ENCODE results near the gene ADCY7. TPM values are rescaled to one million over a fixed set of nuclear protein-coding genes. Genes with fewer than 3 reads are reported as not detected.

The ADCY7 gene
- total RNA-seq, 1 donor from 2014 or later = 4.6 TPM

- no peak overlapping the region for H3K27ac Mint-ChIP-seq (ENCODE audit: unreplicated experiment)
- DNase-seq (ENCODE audit: extremely low spot score, unreplicated experiment) = peak; percentile 82
- H3K27me3 Mint-ChIP-seq (ENCODE audit: unreplicated experiment) = no peaks in the 10 kb centered on the region
These were observed 39.2 kb downstream of the ADCY7 start for GRCh38 chr16:50305441-50306061.

DNA sequence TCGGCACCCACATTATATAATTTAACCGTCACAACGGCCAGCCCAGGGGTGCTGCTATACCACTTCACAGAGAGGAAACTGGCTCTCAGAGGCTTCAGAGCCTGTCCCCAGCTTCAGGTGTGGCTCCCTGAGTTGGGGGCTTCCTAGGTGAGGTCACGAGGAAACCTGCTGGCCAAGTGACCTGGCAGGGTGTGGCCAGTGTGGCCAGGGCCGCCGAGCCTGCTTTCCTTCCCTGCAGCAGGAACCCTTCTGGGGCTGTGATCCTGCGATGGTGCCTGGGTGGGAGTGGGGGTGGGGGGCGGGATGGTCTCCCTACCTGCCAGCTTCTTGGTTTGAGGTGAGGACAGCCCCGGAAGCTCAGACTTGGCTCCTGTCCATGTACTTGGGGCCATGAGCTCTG lies 39.9 kb downstream of the ADCY7 start:
- peak; percentile 56 for DNase-seq (ENCODE audit: extremely low spot score, unreplicated experiment)
- Mint-ChIP-seq H3K36me3 (ENCODE audit: unreplicated experiment) (no peaks in the 10 kb centered on the region), H3K4me1 (ENCODE audit: unreplicated experiment) (peaks cover 7% of the 10 kb centered on the region), H3K27me3 (ENCODE audit: unreplicated experiment) (no peaks in the 10 kb centered on the region), H3K4me3 (ENCODE audit: unreplicated experiment) (no peak overlapping the region), H3K27ac (ENCODE audit: unreplicated experiment) (no peak overlapping the region), H3K9me3 (ENCODE audit: unreplicated experiment) (no peaks in the 10 kb centered on the region)
- no peak for TF ChIP-seq CTCF (IDR thresholded peaks at IDR 0.05)

More at GRCh38 chr16:50305441-50306061, 39.2 kb downstream of the ADCY7 start:
- H3K4me3 Mint-ChIP-seq (ENCODE audit: unreplicated experiment) = no peak overlapping the region
- H3K9me3 Mint-ChIP-seq (ENCODE audit: unreplicated experiment) = no peaks in the 10 kb centered on the region
- H3K4me1 Mint-ChIP-seq (ENCODE audit: unreplicated experiment) = peaks cover 7% of the 10 kb centered on the region
- TF ChIP-seq CTCF (IDR thresholded peaks at IDR 0.05) = no peak
- H3K36me3 Mint-ChIP-seq (ENCODE audit: unreplicated experiment) = no peaks in the 10 kb centered on the region

DNA sequence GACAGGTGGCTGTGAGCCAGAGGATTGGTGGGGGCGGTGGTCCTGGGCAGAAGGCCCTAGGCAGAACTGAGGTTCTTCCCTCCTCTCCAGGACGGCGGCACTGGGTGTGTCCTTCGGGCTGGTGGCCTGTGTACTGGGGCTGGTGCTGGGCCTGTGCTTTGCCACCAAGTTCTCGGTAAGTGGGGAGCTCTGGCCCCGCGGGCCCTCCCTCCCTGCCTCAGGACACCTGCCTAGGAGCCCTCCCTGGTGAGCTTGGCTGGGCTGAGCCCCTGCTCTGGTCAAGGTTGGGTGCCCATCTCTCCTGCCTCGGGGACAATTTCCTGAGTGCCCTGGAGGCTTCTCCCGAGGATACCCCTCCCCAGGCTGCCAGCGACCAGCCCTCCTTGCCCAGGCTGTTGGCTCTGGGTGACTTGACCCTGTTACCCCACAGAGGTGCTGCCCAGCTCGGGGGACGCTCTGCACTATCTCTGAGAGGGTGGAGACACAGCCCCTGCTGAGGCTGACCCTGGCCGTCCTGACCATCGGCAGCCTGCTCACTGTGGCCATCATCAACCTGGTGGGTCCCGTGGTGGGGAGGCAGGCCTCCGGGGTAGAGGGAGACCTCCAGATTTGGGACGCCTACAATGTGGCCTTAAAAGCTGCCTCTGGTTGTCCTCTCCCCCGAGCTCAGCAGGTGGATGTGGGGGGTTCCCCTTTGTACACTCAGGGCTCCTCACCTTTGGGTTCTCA lies 42.0 kb downstream of the ADCY7 start:
- DNase-seq (ENCODE audit: extremely low spot score, unreplicated experiment) = peak; percentile 74
- Mint-ChIP-seq H3K27ac (ENCODE audit: unreplicated experiment) (no peak overlapping the region), H3K4me1 (ENCODE audit: unreplicated experiment) (no peaks in the 10 kb centered on the region), H3K27me3 (ENCODE audit: unreplicated experiment) (no peaks in the 10 kb centered on the region), H3K9me3 (ENCODE audit: unreplicated experiment) (no peaks in the 10 kb centered on the region), H3K36me3 (ENCODE audit: unreplicated experiment) (peaks cover 6% of the 10 kb centered on the region), H3K4me3 (ENCODE audit: unreplicated experiment) (no peak overlapping the region)
- no peak for TF ChIP-seq CTCF (IDR thresholded peaks at IDR 0.05)

- no peak for DNase-seq (ENCODE audit: extremely low spot score, unreplicated experiment)
- Mint-ChIP-seq H3K4me3 (ENCODE audit: unreplicated experiment) (no peak overlapping the region), H3K4me1 (ENCODE audit: unreplicated experiment) (no peaks in the 10 kb centered on the region), H3K27me3 (ENCODE audit: unreplicated experiment) (no peaks in the 10 kb centered on the region), H3K9me3 (ENCODE audit: unreplicated experiment) (no peaks in the 10 kb centered on the region), H3K36me3 (ENCODE audit: unreplicated experiment) (peaks cover 10% of the 10 kb centered on the region), H3K27ac (ENCODE audit: unreplicated experiment) (no peak overlapping the region)
- TF ChIP-seq CTCF (IDR thresholded peaks at IDR 0.05) = no peak
These were observed 42.8 kb downstream of the ADCY7 start for GRCh38 chr16:50309156-50309526.

DNA sequence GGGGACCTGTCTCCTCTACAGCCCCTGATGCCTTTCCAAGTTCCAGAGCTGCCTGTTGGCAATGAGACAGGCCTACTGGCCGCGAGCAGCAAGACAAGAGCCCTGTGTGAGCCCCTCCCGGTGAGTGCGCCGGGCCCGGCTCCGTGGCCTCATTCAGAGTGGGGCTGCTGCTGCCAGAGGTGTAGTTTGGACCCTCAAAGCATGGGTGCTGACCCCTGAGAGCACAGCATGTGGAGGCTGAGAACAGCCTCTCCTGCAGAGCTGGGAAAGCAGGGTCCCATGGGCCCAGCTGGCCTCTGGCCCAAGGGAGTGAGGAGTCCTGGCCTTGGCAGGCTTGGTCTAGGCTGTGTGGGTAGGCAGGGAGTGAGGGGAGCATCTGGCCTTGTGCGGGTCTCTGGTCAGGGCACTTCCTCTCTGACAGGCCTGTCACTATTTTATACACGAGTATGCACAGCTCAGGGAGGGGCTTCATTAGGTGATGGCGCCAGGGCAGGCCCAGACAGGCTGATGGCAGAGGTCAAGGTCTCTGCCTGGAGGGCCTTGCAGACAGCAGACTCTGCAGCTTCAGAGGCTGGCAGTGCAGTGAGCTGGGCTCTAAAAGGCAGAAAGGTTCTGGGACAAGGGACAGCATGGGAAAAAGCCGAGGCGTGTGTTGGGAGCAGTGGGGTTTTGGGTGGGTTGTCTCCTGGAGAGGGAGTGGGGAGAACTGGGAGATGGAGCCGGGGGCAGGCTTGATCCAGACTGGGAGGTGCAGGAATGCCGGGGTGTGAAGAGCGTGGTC lies 43.4 kb downstream of the ADCY7 start:
- peaks cover 13% of the 10 kb centered on the region for H3K36me3 Mint-ChIP-seq (ENCODE audit: unreplicated experiment)
- no peak overlapping the region for H3K4me3 Mint-ChIP-seq (ENCODE audit: unreplicated experiment)
- TF ChIP-seq CTCF (IDR thresholded peaks at IDR 0.05) = no peak
- no peak overlapping the region for H3K27ac Mint-ChIP-seq (ENCODE audit: unreplicated experiment)
- H3K4me1 Mint-ChIP-seq (ENCODE audit: unreplicated experiment) = no peaks in the 10 kb centered on the region
- peak; percentile 78 for DNase-seq (ENCODE audit: extremely low spot score, unreplicated experiment)
- no peaks in the 10 kb centered on the region for H3K27me3 Mint-ChIP-seq (ENCODE audit: unreplicated experiment)
- H3K9me3 Mint-ChIP-seq (ENCODE audit: unreplicated experiment) = no peaks in the 10 kb centered on the region

All from osteocyte (in vitro differentiated cells).